Activated CD4-positive, CD25-positive, alpha-beta regulatory T cell treated with anti-CD3 and anti-CD28 coated beads, Interleukin-2, amount 50 U/mL, for 24 hours (primary cell): Measurements from ENCODE around the gene INHBB.

Source experiments
- ATAC-seq, 2 donors: fragments of 150-1000 bp; cut with Tn5 transposase; one replicate each; pipeline ENCODE4 v1.10.0; 2021; ENCODE audit warnings: mild to moderate bottlenecking in 1 of 2, moderate library complexity in 1 of 2

INHBB gene

DNA sequence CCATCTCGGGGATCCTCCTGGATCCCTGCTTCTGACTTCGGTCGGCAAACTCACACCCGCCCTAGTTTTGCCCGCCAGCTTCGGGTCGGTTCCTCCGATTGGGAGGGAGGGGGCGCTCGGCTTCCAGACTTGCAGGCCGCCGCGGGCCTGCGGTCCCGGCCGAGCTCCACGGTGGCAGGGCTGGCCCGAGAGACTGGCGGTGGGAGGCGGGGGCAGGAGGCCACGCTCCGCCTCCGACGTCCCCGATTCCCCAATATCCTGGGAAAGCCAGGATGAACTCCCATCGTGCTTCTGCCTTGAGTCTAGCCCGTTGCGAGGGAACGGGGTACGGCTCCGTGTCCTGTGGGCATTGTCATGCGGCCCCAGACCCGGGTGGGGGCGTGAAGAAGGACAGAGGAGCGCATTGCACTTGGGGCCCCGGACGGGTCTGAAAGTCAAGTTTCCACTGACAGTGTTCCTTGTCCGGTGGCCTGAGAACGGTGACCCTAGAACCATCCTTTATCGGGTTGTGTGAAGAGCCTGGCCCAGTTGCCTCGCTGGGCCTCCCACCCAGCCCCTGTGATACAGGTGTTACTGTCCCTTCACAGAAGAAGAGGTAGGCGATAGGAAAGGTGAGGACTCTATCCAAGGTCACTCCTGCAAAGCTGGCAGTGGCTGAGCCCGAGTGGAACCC, 2.4 kb upstream of the INHBB start:
- peak in 1 of 2 donors; percentile 30 for ATAC-seq

DNA sequence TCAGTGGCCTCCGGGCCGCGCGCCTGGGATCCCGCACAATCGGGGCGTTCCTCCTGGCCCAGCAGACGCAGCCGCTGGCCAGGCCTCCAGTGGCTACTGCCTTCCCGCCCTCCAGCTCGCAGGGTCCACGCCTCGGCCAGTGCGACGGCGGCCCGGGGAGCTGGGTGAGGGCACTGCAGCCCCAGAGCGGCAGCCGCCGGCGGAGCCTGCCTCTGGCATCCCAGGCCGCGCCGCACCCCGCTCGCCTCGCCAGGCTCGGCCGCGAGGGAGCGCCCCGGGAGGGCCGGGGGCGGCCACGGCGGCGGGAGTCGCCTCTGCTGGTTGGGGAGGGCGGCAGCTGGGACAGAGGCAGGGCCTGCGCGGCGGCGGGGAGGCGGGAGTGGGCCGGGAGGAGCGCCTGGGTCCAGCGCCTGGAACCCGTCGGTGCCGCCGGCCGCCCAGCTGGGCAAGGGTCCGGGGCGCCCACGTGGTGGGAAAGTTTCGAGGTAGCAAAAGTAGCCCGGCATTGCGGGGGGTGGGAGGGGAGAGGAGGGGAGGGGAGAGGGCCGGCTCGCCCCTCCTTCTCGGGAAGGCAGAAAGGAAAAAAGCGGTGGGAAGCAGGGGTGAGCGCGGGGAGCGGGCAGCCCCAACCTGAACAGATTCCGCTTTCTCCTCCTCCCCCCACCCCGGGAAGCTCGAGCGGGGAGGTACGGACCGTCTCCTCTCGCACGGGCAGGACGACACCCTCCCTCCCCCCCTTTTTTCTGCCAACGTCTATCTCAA, 1.5 kb upstream of the INHBB start:
- no peak for ATAC-seq

DNA sequence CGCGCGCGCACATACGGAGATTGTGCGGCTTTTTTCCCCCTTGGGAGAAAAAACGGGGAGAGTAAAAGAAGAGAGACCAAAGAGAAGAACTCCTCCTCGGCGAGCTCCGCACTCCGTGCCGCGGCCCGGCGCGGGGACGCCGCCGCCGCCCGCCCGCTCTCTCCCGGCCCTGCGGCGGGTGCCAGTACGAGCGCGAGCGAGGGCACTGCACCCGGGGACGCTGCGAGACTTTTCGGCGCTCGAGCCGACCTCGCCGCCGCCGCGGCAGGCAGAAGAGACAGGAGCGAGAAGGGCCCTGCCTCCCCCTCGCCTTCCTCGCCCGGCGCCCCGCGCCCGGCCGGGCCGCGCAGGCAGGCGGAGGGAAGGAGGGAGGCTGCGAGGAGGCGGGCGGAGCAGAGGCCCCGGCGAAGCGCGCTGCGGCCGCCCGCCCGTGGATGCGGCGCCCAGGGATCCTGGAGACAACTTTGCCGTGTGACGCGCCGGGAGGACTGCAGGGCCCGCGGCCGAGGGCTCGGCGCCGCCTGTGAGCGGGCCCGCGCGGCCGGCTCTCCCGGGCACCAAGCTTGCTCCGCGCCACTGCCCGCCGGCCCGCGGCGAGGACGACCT, 857 bp upstream of the INHBB start:
- peak; percentile 22 to 33 for ATAC-seq

DNA sequence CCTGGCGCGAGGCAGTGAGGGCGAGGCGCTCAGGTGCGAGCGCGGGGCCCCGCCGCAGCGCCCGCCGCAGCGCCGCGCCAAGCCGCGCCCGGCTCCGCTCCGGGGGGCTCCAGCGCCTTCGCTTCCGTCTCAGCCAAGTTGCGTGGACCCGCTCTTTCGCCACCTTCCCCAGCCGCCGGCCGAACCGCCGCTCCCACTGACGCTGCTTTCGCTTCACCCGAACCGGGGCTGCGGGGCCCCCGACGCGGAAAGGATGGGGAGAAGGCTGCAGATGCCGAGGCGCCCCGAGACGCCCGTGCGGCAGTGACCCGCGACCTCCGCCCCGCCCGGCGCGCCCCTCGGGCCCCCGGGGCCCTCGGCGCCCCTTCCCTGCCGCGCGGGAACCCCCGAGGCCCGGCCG, 328 bp upstream of the INHBB start:
- no peak for ATAC-seq

DNA sequence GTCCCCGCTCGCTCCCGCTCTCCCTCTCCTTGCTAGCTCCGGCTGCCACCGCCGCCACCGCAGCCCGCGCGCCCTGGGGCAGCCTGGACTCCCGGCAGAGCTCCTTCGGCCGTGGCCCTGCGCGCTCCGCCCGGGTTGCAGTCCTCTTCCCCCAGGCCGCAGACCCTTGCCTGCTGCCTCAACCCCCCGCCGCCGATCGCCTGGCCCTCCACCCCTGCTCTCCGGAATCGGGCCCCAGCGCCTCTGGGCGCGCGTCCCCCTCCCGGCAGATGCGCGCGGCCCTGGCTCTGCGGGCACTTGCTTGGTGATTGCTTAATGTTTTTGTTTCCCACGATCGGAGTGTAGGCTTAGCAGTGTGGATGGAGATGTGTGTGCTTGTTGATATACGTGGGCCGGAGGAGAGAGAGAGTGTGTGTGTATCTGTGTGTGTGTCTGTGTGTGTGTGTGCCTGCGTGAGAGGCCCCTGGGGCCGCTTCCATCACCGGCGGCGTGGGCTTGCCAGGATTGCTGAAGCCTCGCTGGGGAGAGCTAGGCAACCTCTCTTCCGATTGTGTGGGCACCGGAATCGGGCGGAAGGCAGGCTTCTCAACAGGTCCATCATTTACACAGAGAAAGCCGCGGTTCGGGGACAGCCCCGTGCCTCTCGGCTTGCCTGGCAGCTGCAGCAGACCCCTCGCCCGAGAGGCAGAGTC, 877 bp downstream of the INHBB start:
- no peak for ATAC-seq

DNA sequence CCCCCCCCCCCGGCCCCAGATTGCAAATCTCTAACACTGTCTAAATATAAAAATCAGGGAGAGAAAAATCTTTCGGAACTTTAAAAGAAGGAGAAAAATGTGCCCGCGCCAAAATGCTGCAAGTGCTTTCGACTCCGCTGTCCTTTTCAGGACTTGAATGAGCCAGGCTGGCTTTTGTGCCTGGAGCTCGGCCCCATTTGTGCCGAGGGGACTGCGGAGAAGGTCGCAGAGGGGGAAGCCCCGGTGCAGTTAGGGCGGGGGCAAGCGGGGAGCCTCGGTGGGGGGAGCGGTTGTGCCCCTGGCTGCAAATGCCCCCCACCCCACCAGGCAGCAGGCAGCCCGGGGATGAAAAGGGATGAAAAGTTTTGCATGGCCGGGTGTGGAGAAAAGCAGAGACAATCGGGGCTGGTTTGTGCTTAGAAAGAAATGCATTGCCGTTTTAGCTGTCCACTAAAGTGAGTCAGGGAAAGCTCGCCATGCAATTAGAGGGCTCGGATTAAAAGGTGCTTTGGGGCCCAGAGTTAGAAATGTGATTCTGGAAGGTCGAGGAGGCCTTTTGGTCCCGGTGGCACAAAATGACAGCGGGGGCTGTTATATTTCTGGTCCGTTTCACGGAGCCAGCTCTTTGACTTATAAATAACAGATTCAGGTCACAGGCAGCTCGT, 1.6 kb downstream of the INHBB start:
- ATAC-seq: no peak

DNA sequence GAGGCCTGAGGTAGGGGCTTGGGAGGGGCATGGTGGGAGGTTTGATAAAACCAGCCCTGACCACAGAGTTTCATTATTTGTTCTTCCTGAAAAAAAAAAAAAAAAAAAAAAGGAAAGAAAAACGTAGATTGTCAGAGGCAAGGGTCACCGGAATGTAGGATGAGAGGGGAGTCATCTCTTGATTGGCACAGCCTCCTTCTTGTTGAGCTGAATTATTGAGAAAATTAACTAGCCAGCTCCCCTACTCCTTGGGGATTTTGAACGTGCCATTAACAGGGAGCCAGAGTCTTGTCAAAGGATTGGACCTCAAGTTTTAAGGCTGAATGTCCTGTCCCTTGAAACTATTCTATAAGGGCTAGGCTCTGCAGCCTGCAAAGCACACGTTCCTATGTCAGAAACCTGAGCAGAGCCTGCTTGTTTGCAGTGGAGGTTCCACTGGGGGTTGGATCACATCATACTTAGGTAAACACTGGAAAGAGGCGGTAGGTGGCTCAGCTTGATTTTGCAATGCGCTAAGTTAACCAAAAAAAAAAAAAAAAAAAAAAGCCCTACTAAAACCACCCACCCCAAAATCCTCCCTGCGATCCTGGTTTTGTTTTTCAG, 2.3 kb downstream of the INHBB start:
- ATAC-seq: no peak

DNA sequence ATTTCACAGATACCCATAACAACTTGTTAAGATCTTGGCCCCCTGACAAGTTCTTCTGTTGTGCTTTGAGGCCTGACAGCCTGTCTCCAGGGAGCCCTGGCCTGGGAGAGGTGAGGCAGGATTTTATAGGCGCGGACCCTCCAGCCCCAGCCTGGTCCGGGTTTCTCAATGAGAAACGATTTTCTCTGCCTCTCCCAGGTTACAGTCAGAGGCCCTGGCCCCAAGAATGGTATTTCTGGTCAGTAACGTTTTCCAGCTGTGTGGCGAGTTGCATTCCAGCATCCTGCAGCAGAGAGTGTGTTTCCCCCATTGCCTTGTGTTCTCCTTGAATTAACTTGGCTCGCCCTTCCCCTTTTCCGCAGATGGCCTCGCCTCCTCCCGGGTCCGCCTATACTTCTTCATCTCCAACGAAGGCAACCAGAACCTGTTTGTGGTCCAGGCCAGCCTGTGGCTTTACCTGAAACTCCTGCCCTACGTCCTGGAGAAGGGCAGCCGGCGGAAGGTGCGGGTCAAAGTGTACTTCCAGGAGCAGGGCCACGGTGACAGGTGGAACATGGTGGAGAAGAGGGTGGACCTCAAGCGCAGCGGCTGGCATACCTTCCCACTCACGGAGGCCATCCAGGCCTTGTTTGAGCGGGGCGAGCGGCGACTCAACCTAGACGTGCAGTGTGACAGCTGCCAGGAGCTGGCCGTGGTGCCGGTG, 3.0 kb downstream of the INHBB start:
- no peak for ATAC-seq

DNA sequence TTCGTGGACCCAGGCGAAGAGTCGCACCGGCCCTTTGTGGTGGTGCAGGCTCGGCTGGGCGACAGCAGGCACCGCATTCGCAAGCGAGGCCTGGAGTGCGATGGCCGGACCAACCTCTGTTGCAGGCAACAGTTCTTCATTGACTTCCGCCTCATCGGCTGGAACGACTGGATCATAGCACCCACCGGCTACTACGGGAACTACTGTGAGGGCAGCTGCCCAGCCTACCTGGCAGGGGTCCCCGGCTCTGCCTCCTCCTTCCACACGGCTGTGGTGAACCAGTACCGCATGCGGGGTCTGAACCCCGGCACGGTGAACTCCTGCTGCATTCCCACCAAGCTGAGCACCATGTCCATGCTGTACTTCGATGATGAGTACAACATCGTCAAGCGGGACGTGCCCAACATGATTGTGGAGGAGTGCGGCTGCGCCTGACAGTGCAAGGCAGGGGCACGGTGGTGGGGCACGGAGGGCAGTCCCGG, 3.5 kb downstream of the INHBB start:
- no peak for ATAC-seq

DNA sequence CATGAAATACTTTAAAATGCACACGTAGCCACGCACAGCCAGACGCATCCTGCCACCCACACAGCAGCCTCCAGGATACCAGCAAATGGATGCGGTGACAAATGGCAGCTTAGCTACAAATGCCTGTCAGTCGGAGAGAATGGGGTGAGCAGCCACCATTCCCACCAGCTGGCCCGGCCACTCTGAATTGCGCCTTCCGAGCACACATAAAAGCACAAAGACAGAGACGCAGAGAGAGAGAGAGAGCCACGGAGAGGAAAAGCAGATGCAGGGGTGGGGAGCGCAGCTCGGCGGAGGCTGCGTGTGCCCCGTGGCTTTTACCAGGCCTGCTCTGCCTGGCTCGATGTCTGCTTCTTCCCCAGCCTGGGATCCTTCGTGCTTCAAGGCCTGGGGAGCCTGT, 4.1 kb downstream of the INHBB start:
- no peak for ATAC-seq

DNA sequence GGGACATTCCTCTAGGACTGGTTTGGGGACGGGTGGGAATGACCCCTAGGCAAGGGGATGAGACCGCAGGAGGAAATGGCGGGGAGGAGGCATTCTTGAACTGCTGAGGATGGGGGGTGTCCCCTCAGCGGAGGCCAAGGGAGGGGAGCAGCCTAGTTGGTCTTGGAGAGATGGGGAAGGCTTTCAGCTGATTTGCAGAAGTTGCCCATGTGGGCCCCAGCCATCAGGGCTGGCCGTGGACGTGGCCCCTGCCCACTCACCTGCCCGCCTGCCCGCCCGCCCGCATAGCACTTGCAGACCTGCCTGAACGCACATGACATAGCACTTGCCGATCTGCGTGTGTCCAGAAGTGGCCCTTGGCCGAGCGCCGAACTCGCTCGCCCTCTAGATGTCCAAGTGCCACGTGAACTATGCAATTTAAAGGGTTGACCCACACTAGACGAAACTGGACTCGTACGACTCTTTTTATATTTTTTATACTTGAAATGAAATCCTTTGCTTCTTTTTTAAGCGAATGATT, 4.9 kb downstream of the INHBB start:
- ATAC-seq: no peak

DNA sequence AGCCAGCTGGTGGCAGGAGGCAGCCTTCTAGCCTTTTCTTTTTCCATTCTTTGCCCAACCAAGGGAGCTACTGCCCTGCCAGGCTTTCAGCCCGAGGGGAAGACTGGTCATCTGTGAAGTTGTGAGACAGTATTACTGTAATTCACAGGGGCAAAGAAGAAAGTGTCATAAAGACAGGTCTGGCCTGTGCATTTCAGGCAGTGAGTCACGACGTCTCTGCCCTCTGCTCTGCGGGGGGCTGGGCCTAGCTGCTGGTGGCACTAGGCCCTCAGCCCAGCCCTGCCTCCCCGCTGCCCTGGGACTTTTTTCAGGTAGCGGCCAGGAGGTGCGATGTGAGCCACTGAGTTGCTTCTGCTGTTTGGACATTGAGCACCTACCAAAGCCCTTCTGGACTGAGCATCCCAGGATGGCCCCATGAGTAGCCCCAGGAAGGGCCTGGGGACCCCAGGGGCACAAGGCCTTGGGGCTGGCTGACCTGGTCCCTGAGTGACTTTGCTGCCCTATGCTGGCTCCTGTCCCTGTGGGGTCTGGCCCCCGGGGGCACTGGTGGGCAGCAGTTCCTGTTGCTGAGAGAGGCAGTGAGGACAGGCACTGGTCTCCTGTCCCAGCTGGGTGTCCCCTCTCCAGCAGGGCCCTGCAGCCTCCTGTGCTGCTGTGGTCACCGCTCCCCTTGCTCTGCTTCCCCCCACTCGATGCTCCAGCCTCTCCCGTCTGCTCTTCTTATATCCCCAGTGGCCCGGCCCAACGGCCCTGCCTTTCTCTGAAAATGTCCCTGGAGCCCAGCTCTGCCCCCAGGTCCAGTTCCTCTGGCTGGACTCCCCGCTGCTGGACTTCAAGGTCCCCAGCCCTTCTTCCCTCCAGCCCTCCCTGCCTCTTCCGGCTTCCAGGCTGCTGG, 7.0 kb downstream of the INHBB start:
- no peak for ATAC-seq

DNA sequence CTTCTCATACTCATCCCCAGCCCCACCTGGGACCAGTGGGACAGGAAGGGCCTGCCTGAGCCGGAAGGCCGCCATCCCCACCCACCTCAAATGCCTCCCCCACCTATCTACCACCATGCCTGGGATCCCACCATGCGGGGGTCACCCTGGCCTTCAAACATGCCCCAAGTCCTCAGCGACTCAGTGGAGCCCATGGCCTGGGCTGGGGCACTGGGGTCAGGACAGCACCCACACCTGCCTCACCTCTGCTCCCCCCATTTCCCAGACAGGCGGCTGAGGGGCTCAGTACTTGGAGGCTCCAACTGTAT, 7.6 kb downstream of the INHBB start:
- no peak for ATAC-seq

DNA sequence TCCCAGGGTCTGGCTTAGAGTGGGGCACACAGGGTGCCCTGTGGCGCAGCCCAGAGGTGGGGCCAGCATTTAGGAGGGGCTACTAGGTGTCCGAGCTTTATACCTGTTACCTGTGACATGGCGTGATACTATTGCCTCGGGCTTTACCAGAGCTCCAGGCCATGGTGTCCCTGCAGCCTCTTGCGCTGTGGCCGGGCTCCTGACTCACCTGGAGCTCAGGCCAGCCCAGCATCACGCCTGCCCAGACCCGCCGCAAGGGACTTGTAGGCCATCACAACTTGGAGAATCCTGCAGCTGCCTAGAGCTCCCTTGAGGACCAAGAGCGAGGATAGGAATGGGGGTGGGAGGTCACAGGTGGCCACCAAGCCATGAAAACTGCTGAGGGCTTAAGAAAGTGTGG, 8.0 kb downstream of the INHBB start:
- no peak for ATAC-seq

DNA sequence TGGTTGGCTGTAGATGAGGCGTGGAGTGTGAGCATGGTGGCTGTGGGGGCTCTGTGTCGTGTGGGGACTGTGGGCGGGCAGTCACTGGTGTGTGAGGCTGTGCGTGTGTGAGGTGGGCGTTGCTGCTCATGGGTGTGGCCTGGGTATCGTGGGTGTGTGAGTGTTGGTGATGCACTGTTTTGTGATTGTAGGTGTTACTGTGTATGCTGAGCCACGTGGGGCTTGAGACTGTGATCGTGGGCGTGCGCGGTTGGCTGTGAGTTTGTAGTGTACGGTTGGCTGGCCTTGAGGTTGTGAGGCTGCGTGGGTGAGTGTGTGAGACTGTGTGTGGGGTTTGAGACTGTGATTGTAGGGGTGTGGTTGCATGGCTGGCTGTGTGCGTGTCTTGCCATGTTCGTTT, 8.5 kb downstream of the INHBB start:
- ATAC-seq: no peak

DNA sequence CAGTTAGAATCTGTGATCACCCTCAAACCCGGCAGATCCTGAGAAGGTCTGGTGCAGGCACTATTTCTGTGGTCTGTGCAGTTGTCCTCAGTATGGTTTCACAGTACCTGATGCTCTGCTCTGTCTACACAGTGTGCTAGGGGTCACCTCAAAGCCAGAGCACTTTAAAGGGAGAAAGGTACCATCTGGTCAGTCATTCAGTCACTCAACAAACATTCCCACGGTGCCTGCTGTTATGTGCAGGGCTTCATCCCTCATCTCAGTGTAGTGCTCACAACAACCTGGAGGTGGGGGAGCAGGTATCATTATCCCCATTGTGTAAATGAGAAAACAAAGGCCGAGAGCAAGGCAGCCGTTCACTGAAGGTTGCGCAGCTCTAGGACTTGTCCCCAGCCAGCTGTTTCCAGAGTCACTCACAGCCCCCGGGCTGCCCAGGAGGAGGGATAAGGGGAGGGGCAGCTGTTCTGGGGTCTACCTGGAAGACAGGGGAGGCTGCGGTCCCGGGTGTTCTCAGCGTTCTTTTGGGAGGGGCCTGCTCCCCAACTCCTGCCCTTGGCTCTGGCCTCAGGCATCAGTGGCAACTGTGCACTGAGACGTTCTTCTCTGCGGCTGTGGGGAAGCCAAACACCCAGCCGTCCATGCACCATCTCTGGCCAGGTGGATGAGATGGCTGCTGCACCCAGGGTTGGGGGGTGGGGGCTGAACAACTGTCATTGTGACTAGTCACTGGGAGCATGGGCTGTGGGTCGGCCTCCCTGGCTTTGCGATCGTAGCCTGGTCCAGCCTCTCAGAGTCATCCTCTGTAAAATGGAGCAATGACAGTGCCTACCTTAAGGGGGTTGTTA, 9.2 kb downstream of the INHBB start:
- peak in 1 of 2 donors; percentile 15 for ATAC-seq

DNA sequence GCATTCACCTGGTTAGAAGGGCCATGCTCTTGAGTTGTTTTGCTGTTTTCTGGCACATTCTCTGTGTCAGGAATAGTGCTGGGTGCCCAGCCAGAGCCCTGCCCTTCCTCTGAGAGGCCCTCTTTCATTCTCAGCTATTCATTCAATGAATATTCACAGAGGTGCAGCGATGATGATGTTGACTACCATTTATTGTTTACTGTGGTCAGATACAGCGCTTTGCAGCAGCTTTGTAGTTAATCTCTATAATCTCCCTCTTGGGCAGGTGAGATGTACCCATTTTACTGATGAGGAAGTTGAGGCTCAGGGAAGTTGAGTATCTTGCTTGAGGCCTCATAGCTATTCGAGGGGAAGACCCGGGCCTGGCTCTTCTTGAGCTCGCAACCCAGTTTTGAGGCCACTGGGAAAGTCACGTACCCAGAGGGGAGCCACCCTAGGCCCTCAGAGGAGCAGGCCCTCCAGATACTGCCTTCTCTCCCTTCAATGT, 9.9 kb downstream of the INHBB start:
- ATAC-seq: no peak

DNA sequence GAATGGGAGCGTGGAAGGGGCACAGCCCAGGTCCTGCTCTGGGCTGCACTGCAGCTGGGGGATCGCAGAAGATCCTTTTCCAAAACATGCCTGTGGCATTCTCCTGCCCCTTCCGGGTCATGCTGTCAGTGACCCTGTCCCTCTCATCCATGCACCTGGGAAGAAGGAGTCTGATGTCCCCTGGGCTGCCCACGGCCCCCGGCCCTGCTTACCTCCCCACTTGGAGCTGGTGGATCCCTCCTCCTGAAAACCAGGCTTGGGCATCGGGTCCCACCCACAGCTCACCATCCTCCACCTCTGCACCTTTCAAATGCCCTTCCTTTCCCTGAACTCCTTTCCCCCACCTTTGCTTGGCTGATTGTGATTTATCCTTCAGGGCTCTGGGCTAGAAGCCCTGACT, 11.8 kb downstream of the INHBB start:
- no peak for ATAC-seq

DNA sequence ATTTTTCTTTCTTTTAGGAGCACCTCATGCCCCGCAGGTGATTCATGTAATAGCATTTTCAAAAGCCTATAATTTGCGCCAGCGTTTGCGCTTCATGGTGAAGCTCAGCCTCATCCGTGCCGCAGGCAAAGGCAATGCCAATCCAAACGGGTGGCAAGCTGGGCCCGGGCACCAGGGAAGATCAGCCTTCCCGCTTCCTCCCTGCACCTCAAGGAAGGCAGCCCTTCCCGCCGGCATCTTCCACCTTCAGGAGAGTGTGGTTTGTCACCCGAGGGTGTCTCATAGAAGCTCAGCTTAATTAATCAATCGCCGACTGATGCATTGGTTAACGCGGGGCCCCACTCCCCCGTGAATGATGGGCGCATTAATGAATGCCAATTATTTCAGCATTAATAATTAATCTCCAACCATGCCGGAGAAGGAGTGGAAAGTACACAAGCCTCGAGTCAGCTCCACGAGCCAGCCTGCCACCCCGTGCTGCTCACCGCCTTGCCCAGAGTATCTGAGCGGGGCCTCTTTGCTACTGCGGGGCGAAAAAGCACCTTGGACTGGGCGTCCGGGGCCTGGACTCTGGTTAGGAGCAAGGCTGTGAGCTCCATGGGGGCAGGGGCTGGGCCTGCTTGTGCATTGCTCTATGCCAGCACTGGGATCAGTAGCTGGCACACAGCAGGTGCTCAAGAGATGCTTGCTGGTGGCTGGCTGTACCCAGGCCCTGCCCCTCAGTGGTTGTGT, 13.0 kb downstream of the INHBB start:
- ATAC-seq: no peak
